CD4-positive, alpha-beta T cell treated with Interleukin-12 subunit alpha and Interleukin-12 subunit beta, for 1 hour (primary cell): ENCODE data around the gene RPP40.
"Not testable (repeated sequence)": the region's sequence is repeated elsewhere in the genome, so short reads cannot be mapped to it uniquely, and the experiment has no call there.

Source experiments
- DNase-seq: peaks from one replicate; pipeline ENCODE4 v3.0.0-alpha.2; 2020

The RPP40 gene

GRCh38 chr6:5003604-5004372 is at the start of gene RPP40:
Gene RPP40 (minus strand): TSS chr6:5004037. CDS start chr6:5004002, 35 bp downstream.
- DNase-seq, result peak; percentile 98

GRCh38 chr6:5053038-5053437 is 49.2 kb upstream of the RPP40 start:
- no peak for DNase-seq

GRCh38 chr6:5051394-5051793 is 47.6 kb upstream of the RPP40 start:
- no peak for DNase-seq

GRCh38 chr6:5050009-5050408 is 46.2 kb upstream of the RPP40 start:
- no peak for DNase-seq

GRCh38 chr6:5046430-5046829 is 42.6 kb upstream of the RPP40 start:
- DNase-seq, result no peak

- no peak for DNase-seq
Observed at GRCh38 chr6:5045416-5045815, 41.6 kb upstream of the RPP40 start.

GRCh38 chr6:5044866-5045265 is 41.0 kb upstream of the RPP40 start:
- no peak for DNase-seq

- DNase-seq, result no peak
Observed at GRCh38 chr6:5042436-5042835, 38.6 kb upstream of the RPP40 start.

- DNase-seq, result no peak
Observed at GRCh38 chr6:5041955-5042354, 38.1 kb upstream of the RPP40 start.

- no peak for DNase-seq
Observed at GRCh38 chr6:5036269-5036668, 32.4 kb upstream of the RPP40 start.

- no peak for DNase-seq
Observed at GRCh38 chr6:5034736-5035135, 30.9 kb upstream of the RPP40 start.

- DNase-seq, result no peak
Observed at GRCh38 chr6:5034328-5034727, 30.5 kb upstream of the RPP40 start.

- DNase-seq, result not testable (repeated sequence)
Observed at GRCh38 chr6:5033214-5033904, 29.5 kb upstream of the RPP40 start.

GRCh38 chr6:5032706-5033105 is 28.9 kb upstream of the RPP40 start:
- DNase-seq, result not testable (repeated sequence)

GRCh38 chr6:5031150-5031549 is 27.3 kb upstream of the RPP40 start:
- no peak for DNase-seq

GRCh38 chr6:5030596-5031136 is 26.8 kb upstream of the RPP40 start:
- DNase-seq, result peak; percentile 68

GRCh38 chr6:5029609-5030008 is 25.8 kb upstream of the RPP40 start:
- DNase-seq, result no peak

GRCh38 chr6:5028921-5029320 is 25.1 kb upstream of the RPP40 start:
- DNase-seq, result no peak

- DNase-seq, result no peak
Observed at GRCh38 chr6:5028301-5028700, 24.5 kb upstream of the RPP40 start.

- no peak for DNase-seq
Observed at GRCh38 chr6:5025911-5026819, 22.3 kb upstream of the RPP40 start.

GRCh38 chr6:5023923-5024322 is 20.1 kb upstream of the RPP40 start:
- no peak for DNase-seq

GRCh38 chr6:5020142-5020541 is 16.3 kb upstream of the RPP40 start:
- no peak for DNase-seq

- no peak for DNase-seq
Observed at GRCh38 chr6:5014072-5014561, 10.3 kb upstream of the RPP40 start.
